Subcutaneous abdominal adipose tissue (tissue), 5 donors: ENCODE results near the gene MYLK4.

Experiments
- H3K27ac ChIP-seq: one replicate; pipeline ENCODE4 v1.7.0; 2013; ENCODE audit warnings: low read depth, mild to moderate bottlenecking, inconsistent platforms, low read length, moderate library complexity
- H3K27me3 ChIP-seq, 5 donors: one replicate each; pipeline ENCODE4 v1.7.0; 2013; ENCODE audit warnings: low read length in 5 of 5, inconsistent platforms in 1 of 5; ENCODE audit not compliant: control insufficient read depth in 5 of 5, insufficient read depth in 4 of 5
- H3K36me3 ChIP-seq, 5 donors: one replicate each; pipeline ENCODE4 v1.7.0; 2013; ENCODE audit warnings: low read length in 5 of 5; ENCODE audit not compliant: control insufficient read depth in 5 of 5, insufficient read depth in 5 of 5
- H3K4me1 ChIP-seq, 5 donors: one replicate each; pipeline ENCODE4 v1.7.0; 2013; ENCODE audit warnings: low read length in 5 of 5, mild to moderate bottlenecking in 3 of 5, moderate library complexity in 1 of 5; ENCODE audit not compliant: control insufficient read depth in 5 of 5, insufficient read depth in 5 of 5
- H3K4me3 ChIP-seq, 5 donors: one replicate each; pipeline ENCODE4 v1.7.0; 2013; ENCODE audit warnings: low read length in 5 of 5, low read depth in 1 of 5
- H3K9ac ChIP-seq, 5 donors: one replicate each; pipeline ENCODE4 v1.7.0; 2013; ENCODE audit warnings: low read length in 5 of 5, mild to moderate bottlenecking in 4 of 5, moderate library complexity in 3 of 5
- H3K9me3 ChIP-seq, 5 donors: one replicate each; pipeline ENCODE4 v1.7.0; 2013; ENCODE audit warnings: low read length in 5 of 5; ENCODE audit not compliant: control insufficient read depth in 5 of 5
- donor health status: healthy.
- donor health status: healthy.
- donor health status: healthy.
- donor health status: healthy.
- donor health status: healthy.

Gene MYLK4

DNA sequence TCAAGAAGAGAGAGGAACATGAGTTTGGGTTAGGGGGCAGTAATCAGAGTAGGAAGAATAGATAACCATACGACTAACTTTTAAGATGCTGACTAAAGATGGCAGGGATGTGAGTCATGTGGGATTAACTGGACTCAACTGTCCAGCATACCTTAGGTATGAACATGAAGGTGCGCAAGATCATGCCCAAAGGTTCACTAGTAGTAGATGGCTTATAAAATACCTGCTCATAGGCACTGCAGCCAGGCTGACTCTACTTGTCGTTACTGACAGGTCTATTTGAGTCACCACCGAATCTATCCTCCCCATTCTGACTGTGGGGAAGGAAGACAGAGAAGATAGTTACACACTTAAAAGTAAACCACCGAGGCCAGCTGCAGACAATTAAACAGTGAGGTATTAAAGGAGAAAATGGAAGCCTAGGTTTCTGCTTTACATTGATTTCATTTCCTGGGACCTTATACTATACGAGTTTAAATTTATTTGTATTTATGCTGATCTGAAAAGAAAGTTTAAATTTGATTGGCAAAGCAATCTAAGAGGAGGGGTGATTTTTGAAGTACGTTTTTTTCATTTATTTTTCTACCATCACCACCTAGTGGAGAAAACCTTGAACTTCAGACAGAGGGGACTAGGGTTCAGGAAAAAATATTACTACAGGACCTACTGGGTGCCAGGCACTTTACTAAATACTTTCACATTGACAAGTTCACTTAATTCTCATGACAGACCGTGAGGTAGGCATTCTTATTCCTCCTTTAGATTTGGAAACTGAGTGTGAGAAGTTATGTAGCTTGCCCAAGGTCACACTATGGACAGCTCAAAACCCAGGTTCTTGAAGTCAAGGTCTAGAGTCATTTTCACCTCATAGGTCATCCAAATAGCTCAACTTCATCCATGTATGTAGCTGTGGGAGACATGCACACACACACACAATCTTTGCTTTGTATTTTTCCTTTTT lies 10.4 kb upstream of the MYLK4 start:
- Histone ChIP-seq H3K27me3 (no peaks in the 10 kb centered on the region), H3K4me3 (no peak overlapping the region), H3K36me3 (no peaks in the 10 kb centered on the region), H3K4me1 (peaks cover 0 to 10% (median 7%) of the 10 kb centered on the region in 5 donors), H3K27ac (no peak overlapping the region), H3K9ac (no peak overlapping the region), H3K9me3 (no peaks in the 10 kb centered on the region)

GRCh38 chr6:2758980-2759379 lies 8.3 kb upstream of the MYLK4 start:
- Histone ChIP-seq H3K27me3 (no peaks in the 10 kb centered on the region), H3K4me3 (no peak overlapping the region), H3K9ac (no peak overlapping the region), H3K4me1 (peaks cover 0 to under 1% (median 0%) of the 10 kb centered on the region in 5 donors), H3K36me3 (no peaks in the 10 kb centered on the region), H3K9me3 (no peaks in the 10 kb centered on the region), H3K27ac (no peak overlapping the region)

- Histone ChIP-seq H3K36me3 (no peaks in the 10 kb centered on the region), H3K27me3 (no peaks in the 10 kb centered on the region), H3K27ac (no peak overlapping the region), H3K4me1 (no peaks in the 10 kb centered on the region), H3K4me3 (no peak overlapping the region), H3K9me3 (no peaks in the 10 kb centered on the region), H3K9ac (no peak overlapping the region)
Observed at GRCh38 chr6:2756687-2757224, 6.0 kb upstream of the MYLK4 start.

GRCh38 chr6:2756241-2756640 lies 5.5 kb upstream of the MYLK4 start:
- Histone ChIP-seq H3K9me3 (no peaks in the 10 kb centered on the region), H3K27me3 (no peaks in the 10 kb centered on the region), H3K4me1 (no peaks in the 10 kb centered on the region), H3K36me3 (no peaks in the 10 kb centered on the region), H3K27ac (no peak overlapping the region), H3K9ac (no peak overlapping the region), H3K4me3 (no peak overlapping the region)

- Histone ChIP-seq H3K4me3 (no peak overlapping the region), H3K27ac (no peak overlapping the region), H3K27me3 (no peaks in the 10 kb centered on the region), H3K9me3 (no peaks in the 10 kb centered on the region), H3K36me3 (no peaks in the 10 kb centered on the region), H3K4me1 (no peaks in the 10 kb centered on the region), H3K9ac (no peak overlapping the region)
Observed at GRCh38 chr6:2755456-2755855, 4.7 kb upstream of the MYLK4 start.

GRCh38 chr6:2754911-2755310 lies 4.2 kb upstream of the MYLK4 start:
- H3K36me3 ChIP-seq = no peaks in the 10 kb centered on the region
- H3K9me3 ChIP-seq = no peaks in the 10 kb centered on the region
- H3K4me1 ChIP-seq = peaks cover 0 to under 1% (median 0%) of the 10 kb centered on the region in 5 donors
- H3K9ac ChIP-seq = no peak overlapping the region
- no peak overlapping the region for H3K4me3 ChIP-seq
- no peak overlapping the region for H3K27ac ChIP-seq
- H3K27me3 ChIP-seq = no peaks in the 10 kb centered on the region

GRCh38 chr6:2754393-2754792 lies 3.7 kb upstream of the MYLK4 start:
- no peak overlapping the region for H3K27ac ChIP-seq
- H3K4me3 ChIP-seq = no peak overlapping the region
- H3K9me3 ChIP-seq = no peaks in the 10 kb centered on the region
- no peaks in the 10 kb centered on the region for H3K36me3 ChIP-seq
- no peak overlapping the region for H3K9ac ChIP-seq
- peaks cover 0 to 5% (median 4%) of the 10 kb centered on the region in 5 donors for H3K4me1 ChIP-seq
- H3K27me3 ChIP-seq = no peaks in the 10 kb centered on the region

DNA sequence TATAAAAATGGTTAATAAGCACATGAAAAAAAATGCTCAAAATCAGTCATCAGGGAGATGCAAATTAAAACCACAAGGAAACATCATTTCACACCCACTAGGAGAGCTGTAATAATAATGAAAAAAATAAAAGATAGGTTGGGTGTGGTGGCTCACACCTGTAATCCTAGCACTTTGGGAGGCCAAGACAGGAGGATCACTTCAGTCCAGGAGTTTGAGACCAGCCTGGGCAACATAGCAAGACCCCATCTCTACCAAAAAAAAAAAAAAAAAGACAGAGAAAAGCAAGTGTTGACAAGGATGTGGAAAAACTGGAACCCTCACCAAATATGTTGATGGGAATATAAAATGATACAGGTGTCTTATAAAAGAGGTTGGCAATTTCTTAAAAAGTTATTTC lies 3.0 kb upstream of the MYLK4 start:
- Histone ChIP-seq H3K4me1 (peaks cover 0 to 5% (median 4%) of the 10 kb centered on the region in 5 donors), H3K27me3 (no peaks in the 10 kb centered on the region), H3K4me3 (no peak overlapping the region), H3K36me3 (no peaks in the 10 kb centered on the region), H3K27ac (no peak overlapping the region), H3K9me3 (no peaks in the 10 kb centered on the region), H3K9ac (no peak overlapping the region)

GRCh38 chr6:2753110-2753489 lies 2.4 kb upstream of the MYLK4 start:
- peaks cover 0 to 5% (median 4%) of the 10 kb centered on the region in 5 donors for H3K4me1 ChIP-seq
- H3K4me3 ChIP-seq = no peak overlapping the region
- no peaks in the 10 kb centered on the region for H3K36me3 ChIP-seq
- no peaks in the 10 kb centered on the region for H3K9me3 ChIP-seq
- H3K27ac ChIP-seq = no peak overlapping the region
- no peak overlapping the region for H3K9ac ChIP-seq
- no peaks in the 10 kb centered on the region for H3K27me3 ChIP-seq

- Histone ChIP-seq H3K27ac (no peak overlapping the region), H3K27me3 (no peaks in the 10 kb centered on the region), H3K9me3 (no peaks in the 10 kb centered on the region), H3K4me3 (no peak overlapping the region), H3K9ac (no peak overlapping the region), H3K36me3 (no peaks in the 10 kb centered on the region), H3K4me1 (peaks cover 0 to 5% (median 4%) of the 10 kb centered on the region in 5 donors)
Observed at GRCh38 chr6:2752477-2753109, 1.9 kb upstream of the MYLK4 start.
